GM12865 (cell line): Measurements from ENCODE around the gene ABCA13.

Experiments
- DNase-seq: peaks from one replicate; pipeline ENCODE4 v3.0.0; 2010; ENCODE audit warnings: low read depth
- H3K4me3 ChIP-seq: 2 replicates; pipeline ENCODE4 v1.5.1; 2011; ENCODE audit warnings: mild to moderate bottlenecking, low read depth, low read length, control low read depth
- TF ChIP-seq, protein P1 (sequence below): IDR thresholded peaks from 2 replicates; pipeline ENCODE4 v1.5.1; 2011; ENCODE audit warnings: low read length, control low read depth, low read depth, inconsistent platforms; ENCODE audit not compliant: insufficient read depth; ENCODE audit errors: missing control alignments

The ABCA13 gene

DNA sequence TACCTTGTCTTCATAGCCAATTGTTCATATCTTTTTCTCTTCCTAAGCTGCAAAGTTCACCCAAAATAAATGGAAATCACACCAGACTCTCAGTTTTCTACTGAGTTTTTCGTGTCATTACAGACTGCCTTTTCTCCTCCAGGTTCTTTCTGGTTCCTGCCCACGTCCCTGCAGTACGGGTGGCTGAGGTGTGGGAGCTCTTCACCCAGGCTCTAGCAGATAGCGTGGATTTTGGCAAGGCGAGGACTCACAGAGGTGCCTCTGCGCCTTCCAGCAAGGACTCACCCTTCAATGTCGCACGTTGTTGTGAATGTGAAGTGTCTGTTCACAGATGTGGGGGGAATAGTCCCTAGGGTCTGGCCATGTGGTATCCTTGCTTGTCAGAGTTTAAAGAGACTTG lies 71.6 kb downstream of the ABCA13 start:
- no peak overlapping the region for H3K4me3 ChIP-seq
- no peak for DNase-seq
- TF ChIP-seq, protein P1, sequence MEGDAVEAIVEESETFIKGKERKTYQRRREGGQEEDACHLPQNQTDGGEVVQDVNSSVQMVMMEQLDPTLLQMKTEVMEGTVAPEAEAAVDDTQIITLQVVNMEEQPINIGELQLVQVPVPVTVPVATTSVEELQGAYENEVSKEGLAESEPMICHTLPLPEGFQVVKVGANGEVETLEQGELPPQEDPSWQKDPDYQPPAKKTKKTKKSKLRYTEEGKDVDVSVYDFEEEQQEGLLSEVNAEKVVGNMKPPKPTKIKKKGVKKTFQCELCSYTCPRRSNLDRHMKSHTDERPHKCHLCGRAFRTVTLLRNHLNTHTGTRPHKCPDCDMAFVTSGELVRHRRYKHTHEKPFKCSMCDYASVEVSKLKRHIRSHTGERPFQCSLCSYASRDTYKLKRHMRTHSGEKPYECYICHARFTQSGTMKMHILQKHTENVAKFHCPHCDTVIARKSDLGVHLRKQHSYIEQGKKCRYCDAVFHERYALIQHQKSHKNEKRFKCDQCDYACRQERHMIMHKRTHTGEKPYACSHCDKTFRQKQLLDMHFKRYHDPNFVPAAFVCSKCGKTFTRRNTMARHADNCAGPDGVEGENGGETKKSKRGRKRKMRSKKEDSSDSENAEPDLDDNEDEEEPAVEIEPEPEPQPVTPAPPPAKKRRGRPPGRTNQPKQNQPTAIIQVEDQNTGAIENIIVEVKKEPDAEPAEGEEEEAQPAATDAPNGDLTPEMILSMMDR = no peak

DNA sequence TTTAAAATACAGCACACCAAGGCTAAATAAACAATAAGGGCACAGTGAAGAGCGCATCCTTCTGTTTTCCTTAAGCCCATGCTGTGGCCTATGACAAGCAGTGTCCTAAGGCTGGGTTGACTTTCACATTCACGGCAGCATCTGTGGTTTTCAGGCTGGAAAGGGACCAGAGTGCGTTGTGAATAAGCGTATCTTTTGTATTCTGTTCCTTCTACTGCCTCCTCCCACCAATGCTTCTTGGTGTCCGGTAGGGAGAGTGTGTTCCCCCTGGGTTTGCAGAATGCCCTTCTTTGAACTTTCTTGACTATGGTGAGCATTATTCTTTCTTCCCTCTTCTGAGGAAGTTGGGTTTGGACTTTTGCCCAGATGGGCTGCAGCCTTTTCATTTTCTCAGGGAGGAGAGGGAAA lies 73.6 kb downstream of the ABCA13 start:
- TF ChIP-seq, protein P1 = no peak
- DNase-seq = no peak
- no peak overlapping the region for H3K4me3 ChIP-seq

DNA sequence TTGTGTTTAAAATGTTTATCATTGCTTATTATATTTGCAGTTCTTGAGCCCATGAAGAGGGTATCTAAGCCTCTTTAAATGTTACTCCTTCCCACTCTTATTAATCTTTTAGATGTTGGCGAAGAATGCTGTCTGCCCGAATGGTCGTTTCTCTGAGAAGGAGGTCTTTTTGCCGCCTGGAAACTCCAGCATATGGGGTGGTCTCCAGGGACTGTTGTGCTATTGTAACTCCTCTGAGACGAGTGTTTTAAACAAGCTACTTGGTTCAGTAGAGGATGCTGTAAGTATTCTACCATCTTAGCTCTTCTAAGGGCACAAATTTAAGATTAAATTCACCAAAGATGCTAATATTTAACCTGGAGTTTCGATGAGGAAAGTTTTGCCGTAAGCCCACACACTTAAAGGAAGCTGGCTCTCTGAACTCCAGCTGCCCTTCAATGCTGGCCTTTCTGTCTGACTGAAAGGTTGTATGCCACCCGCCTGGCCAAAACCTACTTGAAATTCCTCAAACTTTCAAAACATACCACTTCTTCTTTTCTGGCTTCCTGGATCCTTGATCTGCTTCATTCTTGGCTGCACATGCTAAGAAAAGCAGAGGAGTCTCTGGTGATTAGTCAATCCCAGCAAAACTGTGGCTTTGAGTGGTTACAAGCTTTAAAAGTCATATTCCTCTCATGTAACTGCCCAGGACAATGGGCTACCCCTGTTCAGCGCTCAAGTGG lies 74.7 kb downstream of the ABCA13 start:
- peak; percentile 45 for DNase-seq
- TF ChIP-seq, protein P1 = no peak
- H3K4me3 ChIP-seq = no peak overlapping the region

GRCh38 chr7:48249166-48249565 lies 77.9 kb downstream of the ABCA13 start:
- TF ChIP-seq, protein P1 = no peak
- no peak for DNase-seq
- H3K4me3 ChIP-seq = no peak overlapping the region

GRCh38 chr7:48250441-48250951 lies 79.2 kb downstream of the ABCA13 start:
- no peak overlapping the region for H3K4me3 ChIP-seq
- DNase-seq = no peak
- TF ChIP-seq, protein P1 = no peak

DNA sequence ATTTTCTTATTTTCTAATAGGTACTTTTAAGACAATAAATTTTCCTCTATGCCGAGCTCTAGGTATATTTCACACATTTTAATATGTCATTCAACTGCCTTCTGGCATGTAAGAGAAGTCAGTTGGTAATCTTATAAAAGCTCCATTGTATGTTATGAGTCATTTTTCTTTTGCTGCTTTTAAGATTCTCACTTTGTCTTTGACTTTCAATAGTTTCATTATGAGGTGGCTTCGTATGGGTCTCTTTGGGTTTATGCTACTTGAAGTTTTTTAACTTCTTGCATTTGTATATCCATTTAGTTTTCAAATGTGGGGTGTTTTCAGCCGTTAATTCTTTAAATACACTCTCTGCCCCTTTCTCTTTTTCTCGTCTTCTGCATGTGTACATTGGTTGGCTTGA lies 80.5 kb downstream of the ABCA13 start:
- TF ChIP-seq, protein P1 = no peak
- no peak overlapping the region for H3K4me3 ChIP-seq
- peak; percentile 64 for DNase-seq

DNA sequence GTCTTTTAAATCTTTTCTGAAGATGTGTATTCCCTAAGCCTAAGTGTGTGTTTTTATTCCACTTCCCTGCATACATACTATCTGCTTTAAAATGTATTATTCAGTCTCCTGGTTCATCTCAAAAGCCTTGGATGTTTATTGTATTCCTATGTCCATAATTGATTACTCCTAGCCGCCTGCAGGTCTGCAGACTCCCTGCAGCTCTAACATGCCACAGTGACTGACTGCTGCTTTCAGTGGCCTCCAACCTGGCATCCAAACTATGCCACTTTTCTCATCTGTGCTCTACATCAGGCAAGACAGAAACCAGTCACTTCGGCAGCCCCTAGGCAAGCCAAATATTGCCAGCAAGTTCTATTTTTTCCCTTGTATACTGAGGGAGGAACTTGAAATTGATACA lies 81.7 kb downstream of the ABCA13 start:
- TF ChIP-seq, protein P1 = no peak
- DNase-seq = no peak
- H3K4me3 ChIP-seq = no peak overlapping the region
